H1 (cell line): ENCODE measurements around the gene RBFOX1. TPM values are rescaled to one million over a fixed set of nuclear protein-coding genes. Genes with fewer than 3 reads are reported as not detected.

Experiments used
- CTCF ChIA-PET: fragments of 300-600 bp; sonication (Branson Sonifier 250); formaldehyde crosslinking; loops from one replicate; lab custom pipeline; 2021; ENCODE audit not compliant: partially characterized antibody; lab: Charles Lee
- POLR2A ChIA-PET: fragments of 300-600 bp; sonication (Branson Sonifier 250); formaldehyde crosslinking; loops from one replicate; lab custom pipeline; 2021; ENCODE audit warnings: inconsistent platforms; ENCODE audit not compliant: partially characterized antibody; lab: Charles Lee
- DNase-seq, 2 experiments: peaks; one replicate each; pipeline versions ENCODE4 v3.0.0 to v3.0.0-alpha.2; 2010 to 2022; ENCODE audit warnings: low spot score in 2 of 2, low read depth in 1 of 2, mixed read lengths in 1 of 2
- FAIRE-seq: peaks from 2 replicates; lab custom pipeline; 2011; peaks lifted over from hg19 to GRCh38; lab: Jason Lieb, UNC
- H2AFZ ChIP-seq: 2 replicates; pipeline ENCODE4 v1.8.1; 2012; ENCODE audit warnings: low read length, inconsistent platforms
- H2AK5ac ChIP-seq: 2 replicates; pipeline ENCODE4 v1.6.1; 2013; ENCODE audit warnings: low read depth, low read length
- H2BK120ac ChIP-seq: replicated peaks from 2 replicates; pipeline ENCODE3; 2013; ENCODE audit warnings: low read depth, low read length, inconsistent platforms
- H2BK12ac ChIP-seq: 2 replicates; pipeline ENCODE4 v1.6.1; 2013; ENCODE audit warnings: low read depth, low read length
- H2BK15ac ChIP-seq: 2 replicates; pipeline ENCODE4 v1.6.1; 2013; ENCODE audit warnings: low read length
- H2BK20ac ChIP-seq: 2 replicates; pipeline ENCODE4 v1.6.1; 2013; ENCODE audit warnings: low read length
- H2BK5ac ChIP-seq: 2 replicates; pipeline ENCODE4 v1.6.1; 2013; ENCODE audit warnings: low read depth, low read length
- H3K14ac ChIP-seq: 2 replicates; pipeline ENCODE4 v1.6.1; 2013; ENCODE audit warnings: inconsistent platforms; ENCODE audit not compliant: insufficient read length
- H3K18ac ChIP-seq: 2 replicates; pipeline ENCODE4 v1.6.1; 2013; ENCODE audit warnings: low read length; ENCODE audit errors: extremely low read depth
- H3K23ac ChIP-seq: 2 replicates; pipeline ENCODE4 v1.6.1; 2013; ENCODE audit warnings: inconsistent platforms; ENCODE audit not compliant: insufficient read length
- H3K23me2 ChIP-seq: 2 replicates; pipeline ENCODE4 v1.6.1; 2013; ENCODE audit warnings: low read depth, low read length
- H3K27ac ChIP-seq: 2 replicates; pipeline ENCODE4 v1.6.1; 2011; ENCODE audit warnings: low read depth, low read length, inconsistent platforms
- H3K27me3 ChIP-seq, 4 experiments: replicated peaks in 1 of 4; 1 replicate in 1 of 4; 2 replicates in 3 of 4; pipeline versions ENCODE4 v1.6.1 to v1.8.1; 2011 to 2013; ENCODE audit warnings: low read length in 3 of 4, mild to moderate bottlenecking in 3 of 4, inconsistent platforms in 2 of 4, mixed read lengths in 2 of 4, moderate library complexity in 1 of 4; ENCODE audit not compliant: control insufficient read depth in 3 of 4, insufficient read depth in 3 of 4; ENCODE audit errors: extremely low read depth in 1 of 4
- H3K36me3 ChIP-seq, 4 experiments: 2 replicates each; pipeline versions ENCODE4 v1.6.1 to v1.8.1; 2011 to 2013; ENCODE audit warnings: mild to moderate bottlenecking in 4 of 4, low read length in 3 of 4, moderate library complexity in 2 of 4, control low read depth in 1 of 4, inconsistent platforms in 1 of 4; ENCODE audit not compliant: insufficient read depth in 4 of 4, control insufficient read depth in 2 of 4
- H3K4ac ChIP-seq: replicated peaks from 2 replicates; pipeline ENCODE3; 2013; ENCODE audit warnings: low read length, low read depth, mixed read lengths, inconsistent platforms; ENCODE audit not compliant: insufficient read length
- H3K4me1 ChIP-seq, 4 experiments: replicated peaks in 1 of 4; 1 replicate in 1 of 4; 2 replicates in 3 of 4; pipeline versions ENCODE4 v1.6.1 to v1.8.1; 2011 to 2013; ENCODE audit warnings: low read length in 3 of 4, inconsistent platforms in 2 of 4, mixed read lengths in 1 of 4; ENCODE audit not compliant: insufficient read depth in 4 of 4, control insufficient read depth in 3 of 4
- H3K4me2 ChIP-seq, 2 experiments: 2 replicates each; pipeline versions ENCODE4 v1.6.1 to v1.8.1; 2011 to 2013; ENCODE audit warnings: low read depth in 2 of 2, low read length in 2 of 2, control low read depth in 1 of 2, inconsistent platforms in 1 of 2, mild to moderate bottlenecking in 1 of 2; ENCODE audit not compliant: insufficient read depth in 1 of 2
- H3K4me3 ChIP-seq, 4 experiments: fragments of 200-600, 300-600 bp in 1 of 4; sonication (generic), shearing (Covaris generic), sonication (Bioruptor Twin) in 1 of 4; 2 replicates each; pipeline versions ENCODE4 v1.5.1 to v1.8.1; 2011 to 2016; ENCODE audit warnings: low read length in 4 of 4, low read depth in 3 of 4, control low read depth in 2 of 4, inconsistent platforms in 2 of 4, mild to moderate bottlenecking in 2 of 4, mixed read lengths in 1 of 4, moderate library complexity in 1 of 4; ENCODE audit not compliant: insufficient read depth in 2 of 4; ENCODE audit errors: extremely low read depth in 1 of 4
- H3K56ac ChIP-seq: replicated peaks from 2 replicates; pipeline ENCODE3; 2013; ENCODE audit warnings: low read depth, mild to moderate bottlenecking, mixed read lengths, low read length, inconsistent platforms; ENCODE audit not compliant: insufficient read length
- H3K79me1 ChIP-seq: 2 replicates; pipeline ENCODE4 v1.6.1; 2013; ENCODE audit warnings: low read depth, low read length, control low read depth
- H3K79me2 ChIP-seq, 2 experiments: 2 replicates each; pipeline versions ENCODE4 v1.6.1 to v1.8.1; 2012 to 2013; ENCODE audit warnings: low read length in 2 of 2, mild to moderate bottlenecking in 2 of 2, inconsistent platforms in 1 of 2; ENCODE audit not compliant: insufficient read depth in 2 of 2, control insufficient read depth in 1 of 2
- H3K9ac ChIP-seq, 4 experiments: replicated peaks in 1 of 4; 1 replicate in 1 of 4; 2 replicates in 3 of 4; pipeline versions ENCODE4 v1.6.1 to v1.8.1; 2011 to 2013; ENCODE audit warnings: low read depth in 3 of 4, low read length in 3 of 4, control low read depth in 2 of 4, mild to moderate bottlenecking in 2 of 4, moderate library complexity in 2 of 4, inconsistent platforms in 1 of 4; ENCODE audit errors: extremely low read depth in 1 of 4
- H3K9me3 ChIP-seq, 2 experiments: 2 replicates each; pipeline versions ENCODE4 v1.6.1 to v1.8.1; 2012 to 2013; ENCODE audit warnings: mild to moderate bottlenecking in 2 of 2, moderate library complexity in 2 of 2, control low read depth in 1 of 2, inconsistent platforms in 1 of 2, low read depth in 1 of 2, low read length in 1 of 2, mixed read lengths in 1 of 2; ENCODE audit not compliant: insufficient read depth in 2 of 2
- H4K20me1 ChIP-seq, 2 experiments: replicated peaks in 1 of 2; 2 replicates each; pipeline versions ENCODE3 to v1.8.1; 2011 to 2013; ENCODE audit warnings: inconsistent platforms in 2 of 2, low read length in 2 of 2, mild to moderate bottlenecking in 1 of 2; ENCODE audit not compliant: insufficient read depth in 2 of 2, control insufficient read depth in 1 of 2
- H4K5ac ChIP-seq: 2 replicates; pipeline ENCODE4 v1.6.1; 2013; ENCODE audit warnings: low read length, low read depth, mixed read lengths, inconsistent platforms; ENCODE audit not compliant: insufficient read length
- H4K8ac ChIP-seq: 2 replicates; pipeline ENCODE4 v1.8.0; 2013; ENCODE audit warnings: mild to moderate bottlenecking, moderate library complexity, low read length, inconsistent platforms; ENCODE audit not compliant: insufficient read depth; ENCODE audit errors: extremely low read depth
- H4K91ac ChIP-seq: replicated peaks from 2 replicates; pipeline ENCODE3; 2013; ENCODE audit warnings: low read length, mixed read lengths, inconsistent platforms; ENCODE audit not compliant: insufficient read length
- BCL11A ChIP-seq, 2 experiments: IDR thresholded peaks; one replicate each; pipeline ENCODE4 v1.6.1; 2011; ENCODE audit warnings: low read depth in 2 of 2, low read length in 2 of 2, mild to moderate bottlenecking in 2 of 2
- CTBP2 ChIP-seq: IDR thresholded peaks from 2 replicates; pipeline ENCODE4 v1.7.0; 2011; ENCODE audit warnings: borderline replicate concordance, mild to moderate bottlenecking, moderate library complexity, mixed read lengths, low read length; ENCODE audit not compliant: insufficient read depth, insufficient read length
- EZH2 ChIP-seq: fragments of 200-600 bp; sonication (generic); IDR thresholded peaks from 2 replicates; pipeline ENCODE4 v1.7.1; 2012; ENCODE audit warnings: low read depth, mild to moderate bottlenecking, moderate library complexity, low read length, inconsistent platforms; ENCODE audit not compliant: severe bottlenecking
- KDM1A ChIP-seq: fragments of 200-600, 300-600 bp; sonication (generic); IDR thresholded peaks from 2 replicates; pipeline ENCODE4 v1.7.1; 2016; ENCODE audit warnings: mild to moderate bottlenecking, low read length, borderline replicate concordance
- POLR2A ChIP-seq, 2 experiments: IDR thresholded peaks; 1 replicate in 1 of 2; 2 replicates in 1 of 2; pipeline ENCODE4 v1.6.1; 2011; ENCODE audit warnings: low read depth in 2 of 2, low read length in 2 of 2, mild to moderate bottlenecking in 2 of 2; ENCODE audit errors: control extremely low read depth in 1 of 2
- WGBS, 2 experiments: shearing (Covaris generic) in 1 of 2; methylation state at CpG; one replicate each; pipeline versions ENCODE4 v1.1.6 to v1.1.7; 2013 to 2015; ENCODE audit warnings: low lambda C conversion rate in 2 of 2, mixed read lengths in 2 of 2, inconsistent platforms in 1 of 2, low coverage in 1 of 2, missing lambda C conversion rate in 1 of 2; ENCODE audit not compliant: insufficient replicate concordance in 2 of 2, insufficient coverage in 1 of 2, insufficient read length in 1 of 2; ENCODE audit errors: extremely low coverage in 1 of 2, missing lambda C conversion rate in 1 of 2; 5-methylcytosine and 5-hydroxymethylcytosine counted together
- polyA plus RNA-seq, 7 experiments: library from polyadenylated mRNA; depleted of rRNA in 3 of 7; stranded (reverse) in 5 of 7; unstranded in 2 of 7; fragments of >200 nt in 5 of 7; fragments of 200-250 nt in 2 of 7; gene quantifications; 1 replicate in 5 of 7; 2 replicates in 1 of 7; 4 replicates in 1 of 7; pipeline versions ENCODE4 v1.2.1 to v1.2.3, GENCODE V29; 2011 to 2013; ENCODE audit warnings: missing spikeins in 2 of 7, mixed read lengths in 2 of 7
- total RNA-seq: library from RNA; stranded (reverse); fragmentation: NEBNext Ultra II Directional; extraction: Animal tissue kit (Norgen Biotek cat#: 25700); gene quantifications from 2 replicates; pipeline ENCODE4 v1.2.1, GENCODE V29; 2021

The RBFOX1 gene
- total and polyA plus RNA-seq, 2 of the 8 experiments (the other 6 are each of a cell fraction or from before 2014, with no cell fraction given), result 1.7 to 2.8 TPM

DNA sequence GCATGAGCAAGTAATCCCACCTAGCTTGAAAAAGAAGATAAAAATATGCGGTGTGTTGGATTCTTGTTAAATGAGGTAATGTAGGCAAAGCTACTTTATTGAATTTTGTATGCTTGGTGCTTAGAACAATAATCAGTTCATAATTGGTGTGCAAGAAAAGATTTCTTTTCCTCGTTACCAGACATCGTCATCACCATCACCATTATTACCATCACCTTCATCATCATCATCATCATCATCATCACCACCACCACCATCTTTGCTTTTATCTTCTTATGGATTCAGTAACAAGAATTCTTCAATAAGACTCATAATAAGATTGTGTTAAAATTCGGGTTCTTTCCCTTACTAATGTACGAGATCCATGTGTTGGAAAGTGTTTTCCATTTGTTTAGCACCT is 173.7 kb downstream of the RBFOX1 start:
- no peak overlapping the region for H3K14ac ChIP-seq
- H3K4me3 ChIP-seq, result no peak overlapping the region
- H2BK15ac ChIP-seq, result no peak overlapping the region
- H3K27me3 ChIP-seq, result no peaks in the 10 kb centered on the region
- DNase-seq (no peak), FAIRE-seq (no peak)
- no peak overlapping the region for H4K8ac ChIP-seq
- POLR2A ChIA-PET, result no interaction called here
- H2AFZ ChIP-seq, result no peak overlapping the region
- no peak overlapping the region for H3K4ac ChIP-seq
- H3K36me3 ChIP-seq, result no peaks in the 10 kb centered on the region
- H2AK5ac ChIP-seq, result no peak overlapping the region
- TF ChIP-seq BCL11A (IDR thresholded peaks at IDR 0.05; ENCODE audit: low read depth in 2 of 2, low read length in 2 of 2) (no peak), EZH2 (no peak), CTBP2 (no peak), POLR2A (IDR thresholded peaks at IDR 0.05; ENCODE audit: control extremely low read depth in 1 of 2, low read depth in 2 of 2, low read length in 2 of 2) (no peak), KDM1A (no peak)
- CTCF ChIA-PET, result no interaction called here
- no peaks in the 10 kb centered on the region for H3K23me2 ChIP-seq
- no peak overlapping the region for H3K56ac ChIP-seq
- H3K4me1 ChIP-seq, result peaks cover 2 to 11% (median 4%) of the 10 kb centered on the region in 4 experiments; a peak in 6 of 7 replicates
- no peak overlapping the region for H2BK12ac ChIP-seq
- no peaks in the 10 kb centered on the region for H3K79me1 ChIP-seq
- H3K18ac ChIP-seq, result no peak overlapping the region
- no peak overlapping the region for H4K5ac ChIP-seq
- no peak overlapping the region for H4K91ac ChIP-seq
- H4K20me1 ChIP-seq, result no peaks in the 10 kb centered on the region
- H3K27ac ChIP-seq, result no peak overlapping the region
- H2BK120ac ChIP-seq, result no peak overlapping the region
- H3K23ac ChIP-seq, result no peak overlapping the region
- no peaks in the 10 kb centered on the region for H3K79me2 ChIP-seq
- H2BK20ac ChIP-seq, result no peak overlapping the region
- H3K4me2 ChIP-seq, result no peak overlapping the region
- 96% methylated on average over 5 of the region's 5 CpGs; no CpG with 5 or more reads in 1 of the 2 experiments for WGBS, 2 experiments
- no peaks in the 10 kb centered on the region for H3K9me3 ChIP-seq
- no peak overlapping the region for H2BK5ac ChIP-seq
- no peak overlapping the region for H3K9ac ChIP-seq
